HCT116 (cell line): ENCODE measurements around the gene EEFSEC. TPM values are rescaled to one million over a fixed set of nuclear protein-coding genes. Genes with fewer than 3 reads are reported as not detected.

ENCODE experiments used
- ATAC-seq: fragments of 200-7000 bp; cut with Tn5 transposase; 2 replicates; pipeline ENCODE4 v1.9.1; 2020; ENCODE audit warnings: mild to moderate bottlenecking, moderate library complexity
- BruUV-seq: library from RNA; stranded (reverse); fragments of 400-500 nt; replicated peaks from 2 replicates; lab custom pipeline; 2021; lab: Mats Ljungman, UMichigan
- CTCF ChIA-PET: fragments of 300-600 bp; sonication (Branson Sonifier 250); formaldehyde crosslinking; loops from one replicate; lab custom pipeline; 2021; ENCODE audit warnings: antibody characterized with exemption; lab: Charles Lee
- POLR2A ChIA-PET: fragments of 300-600, 350-600 bp; sonication (Branson Sonifier 250); formaldehyde crosslinking; loops from one replicate; lab custom pipeline; 2021; ENCODE audit warnings: antibody characterized with exemption; lab: Charles Lee
- RAD21 ChIA-PET, 2 experiments: fragments of 300-600 bp; sonication (Branson Sonifier 250); formaldehyde crosslinking; loops; one replicate each; lab custom pipeline; 2023; ENCODE audit warnings: low total read pairs in 2 of 2; ENCODE audit not compliant: uncharacterized antibody in 2 of 2, unreplicated experiment in 2 of 2, low non-redundant PET in 1 of 2; lab: Charles Lee
- DNase-seq: peaks from one replicate; pipeline ENCODE4 v3.0.0-alpha.2; 2010; ENCODE audit warnings: low read depth, low spot score
- H2AFZ ChIP-seq: fragments of 200-600 bp; shearing (Covaris generic), sonication (generic); 2 replicates; pipeline ENCODE4 v1.6.1; 2017; ENCODE audit warnings: low read depth, mixed run types, mixed read lengths, antibody characterized with exemption, low read length; ENCODE audit not compliant: poor library complexity, severe bottlenecking
- H3K27ac ChIP-seq: 2 replicates; pipeline ENCODE4 v1.5.1; 2012; ENCODE audit warnings: low read depth, low read length
- H3K27me3 ChIP-seq: fragments of 200-600 bp; sonication (generic); 2 replicates; pipeline ENCODE4 v1.6.1; 2016; ENCODE audit warnings: mixed run types, low read length, mixed read lengths; ENCODE audit not compliant: insufficient read depth
- H3K36me3 ChIP-seq, 2 experiments: fragments of 200-500 bp in 1 of 2; fragments of 200-600 bp in 1 of 2; sonication (Bioruptor generic) in 1 of 2; sonication (generic) in 1 of 2; 2 replicates each; pipeline versions ENCODE4 v1.5.1 to v1.6.1; 2014 to 2016; ENCODE audit warnings: low read length in 2 of 2, inconsistent platforms in 1 of 2, mixed read lengths in 1 of 2, mixed run types in 1 of 2; ENCODE audit not compliant: insufficient read depth in 2 of 2, control insufficient read depth in 1 of 2
- H3K4me1 ChIP-seq, 2 experiments: fragments of 200-600 bp in 1 of 2; sonication (generic) in 1 of 2; 2 replicates each; pipeline versions ENCODE4 v1.5.1 to v1.6.1; 2012 to 2017; ENCODE audit warnings: low read length in 2 of 2, inconsistent platforms in 1 of 2, mild to moderate bottlenecking in 1 of 2, mixed read lengths in 1 of 2, mixed run types in 1 of 2, moderate library complexity in 1 of 2; ENCODE audit not compliant: insufficient read depth in 2 of 2, control insufficient read depth in 1 of 2
- H3K4me2 ChIP-seq: fragments of 200-600 bp; sonication (generic); 2 replicates; pipeline ENCODE4 v1.6.1; 2017; ENCODE audit warnings: mixed run types, low read length, mixed read lengths
- H3K4me3 ChIP-seq, 2 experiments: fragments of 200-600 bp in 1 of 2; sonication (generic) in 1 of 2; replicated peaks in 1 of 2; 2 replicates each; pipeline ENCODE4 v1.5.1; 2011 to 2016; ENCODE audit warnings: low read length in 2 of 2, control low read depth in 1 of 2, low read depth in 1 of 2, mild to moderate bottlenecking in 1 of 2, mixed read lengths in 1 of 2, mixed run types in 1 of 2
- H3K79me2 ChIP-seq: fragments of 200-600 bp; sonication (generic); 2 replicates; pipeline ENCODE4 v1.6.1; 2017; ENCODE audit warnings: mild to moderate bottlenecking, mixed run types, low read length, moderate library complexity, mixed read lengths; ENCODE audit not compliant: insufficient read depth
- H3K9ac ChIP-seq: fragments of 200-600 bp; sonication (generic); 2 replicates; pipeline ENCODE4 v1.6.1; 2016; ENCODE audit warnings: low read length, mixed read lengths
- H3K9me2 ChIP-seq: fragments of 200-600 bp; sonication (generic), shearing (Covaris generic); 2 replicates; pipeline ENCODE4 v1.6.1; 2017; ENCODE audit warnings: mixed run types, mild to moderate bottlenecking, moderate library complexity; ENCODE audit not compliant: insufficient read depth
- H3K9me3 ChIP-seq, 2 experiments: fragments of 200-500 bp in 1 of 2; fragments of 200-600 bp in 1 of 2; sonication (Bioruptor generic) in 1 of 2; sonication (generic) in 1 of 2; 2 replicates each; pipeline ENCODE4 v1.6.1; 2014 to 2017; ENCODE audit warnings: low read length in 2 of 2, mixed read lengths in 2 of 2, inconsistent platforms in 1 of 2, low read depth in 1 of 2, mild to moderate bottlenecking in 1 of 2, mixed run types in 1 of 2, moderate library complexity in 1 of 2; ENCODE audit not compliant: control insufficient read depth in 1 of 2, insufficient read depth in 1 of 2
- H4K20me1 ChIP-seq: fragments of 200-600 bp; sonication (generic), shearing (Covaris generic); 2 replicates; pipeline ENCODE4 v1.6.1; 2017; ENCODE audit warnings: mixed run types, mild to moderate bottlenecking, moderate library complexity; ENCODE audit not compliant: insufficient read depth
- ATF3 ChIP-seq: IDR thresholded peaks from 2 replicates; pipeline ENCODE4 v1.6.1; 2012
- CBX3 ChIP-seq: IDR thresholded peaks from 2 replicates; pipeline ENCODE4 v1.6.1; 2012; ENCODE audit warnings: low read depth
- CEBPB ChIP-seq: IDR thresholded peaks from 2 replicates; pipeline ENCODE4 v1.6.1; 2012; ENCODE audit warnings: low read depth
- EGR1 ChIP-seq: IDR thresholded peaks from 2 replicates; pipeline ENCODE4 v1.6.1; 2012; ENCODE audit warnings: low read depth
- EZH2 ChIP-seq: fragments of 200-600 bp; sonication (generic); IDR thresholded peaks from 2 replicates; pipeline ENCODE4 v1.6.1; 2017; ENCODE audit warnings: antibody characterized with exemption, mixed run types
- FOSL1 ChIP-seq: IDR thresholded peaks from 2 replicates; pipeline ENCODE4 v1.6.1; 2012; ENCODE audit warnings: low read depth
- MAX ChIP-seq: IDR thresholded peaks from 2 replicates; pipeline ENCODE4 v1.6.1; 2012
- POLR2A ChIP-seq: IDR thresholded peaks from 2 replicates; pipeline ENCODE4 v1.7.0; 2011; ENCODE audit warnings: borderline replicate concordance; ENCODE audit not compliant: insufficient read depth, insufficient read length; ENCODE audit errors: extremely low read depth
- POLR2AphosphoS5 ChIP-seq: IDR thresholded peaks from 2 replicates; pipeline ENCODE4 v1.6.1; 2011; ENCODE audit warnings: mild to moderate bottlenecking, low read depth, low read length, moderate library complexity
- RAD21 ChIP-seq: IDR thresholded peaks from 2 replicates; pipeline ENCODE4 v1.6.1; 2012; ENCODE audit warnings: low read depth, mild to moderate bottlenecking
- REST ChIP-seq: IDR thresholded peaks from 2 replicates; pipeline ENCODE4 v1.6.1; 2012; ENCODE audit warnings: low read depth
- SP1 ChIP-seq: IDR thresholded peaks from 2 replicates; pipeline ENCODE4 v1.6.1; 2012; ENCODE audit warnings: low read depth
- SRF ChIP-seq: IDR thresholded peaks from 2 replicates; pipeline ENCODE4 v1.6.1; 2012; ENCODE audit warnings: low read depth
- TCF7L2 ChIP-seq: IDR thresholded peaks from 2 replicates; pipeline ENCODE4 v1.7.0; 2011; ENCODE audit warnings: borderline replicate concordance, inconsistent platforms; ENCODE audit not compliant: insufficient read depth, insufficient read length; ENCODE audit errors: extremely low read depth
- YY1 ChIP-seq: IDR thresholded peaks from 2 replicates; pipeline ENCODE4 v1.6.1; 2011; ENCODE audit warnings: low read length, low read depth, moderate library complexity, mild to moderate bottlenecking; ENCODE audit not compliant: insufficient replicate concordance; ENCODE audit errors: extremely low read depth
- ZFX ChIP-seq: fragments of 450-650 bp; IDR thresholded peaks from 2 replicates; pipeline ENCODE4 v1.6.1; 2017
- ZNF274 ChIP-seq: fragments of 200-500 bp; sonication (Bioruptor generic); IDR thresholded peaks from 2 replicates; pipeline ENCODE4 v1.6.1; 2014; ENCODE audit warnings: mild to moderate bottlenecking, low read depth, low read length, inconsistent platforms
- intact Hi-C: fragments of 100-400 bp; cut with micrococcal nuclease; formaldehyde crosslinking; loops from 2 replicates; pipeline ENCODE4 v1.10.0; 2022
- total RNA-seq: library from RNA; stranded (reverse); gene quantifications from one replicate; pipeline ENCODE4 v1.2.1, GENCODE V29; 2021; ENCODE audit not compliant: unreplicated experiment

Gene EEFSEC
- total RNA-seq, 1 experiment from 2014 or later, result 16.1 TPM

- H3K27me3 ChIP-seq, result no peaks in the 10 kb centered on the region
- no peak for DNase-seq
- no peak overlapping the region for H2AFZ ChIP-seq
- no peaks in the 10 kb centered on the region for H3K9me2 ChIP-seq
- H3K9ac ChIP-seq, result no peak overlapping the region
- BruUV-seq, result no TSS peak
- no peak overlapping the region for H3K4me3 ChIP-seq
- TF ChIP-seq SRF, result no peak
- no peak for TF ChIP-seq FOSL1
- no peak for TF ChIP-seq ZNF274
- H3K4me2 ChIP-seq, result no peak overlapping the region
- no peak overlapping the region for H3K27ac ChIP-seq
- H3K36me3 ChIP-seq, result no peaks in the 10 kb centered on the region; a peak in 1 of 4 replicates
- no peaks in the 10 kb centered on the region for H3K4me1 ChIP-seq
- H3K79me2 ChIP-seq, result no peaks in the 10 kb centered on the region
- H4K20me1 ChIP-seq, result no peaks in the 10 kb centered on the region
- RAD21 ChIA-PET, result no interaction called here
- intact Hi-C loops, result no loop called here
- H3K9me3 ChIP-seq, result peaks cover 0 to 3% of the 10 kb centered on the region in 2 experiments; a peak in 1 of 4 replicates
- ATAC-seq, result no peak
- CTCF ChIA-PET, result no interaction called here
- POLR2A ChIA-PET, result no interaction called here
Measured at GRCh38 chr3:128286691-128287090, 133.4 kb downstream of the EEFSEC start.

GRCh38 chr3:128287216-128287615 lies 133.9 kb downstream of the EEFSEC start:
- TF ChIP-seq CEBPB (no peak), POLR2A (no peak), POLR2AphosphoS5 (no peak), CBX3 (no peak), ZFX (no peak), YY1 (no peak), ZNF274 (no peak), EGR1 (no peak), SRF (no peak), RAD21 (no peak), MAX (no peak), REST (no peak), EZH2 (no peak), SP1 (no peak), ATF3 (no peak), TCF7L2 (no peak)
- POLR2A ChIA-PET, result no interaction called here
- no TSS peak for BruUV-seq
- Histone ChIP-seq H3K9ac (no peak overlapping the region), H4K20me1 (no peaks in the 10 kb centered on the region), H3K4me1 (no peaks in the 10 kb centered on the region), H2AFZ (no peak overlapping the region), H3K79me2 (no peaks in the 10 kb centered on the region), H3K4me3 (no peak overlapping the region), H3K27ac (no peak overlapping the region), H3K9me2 (no peaks in the 10 kb centered on the region), H3K9me3 (peaks cover 0 to 3% of the 10 kb centered on the region in 2 experiments; a peak in 1 of 4 replicates), H3K4me2 (no peak overlapping the region), H3K27me3 (no peaks in the 10 kb centered on the region), H3K36me3 (no peaks in the 10 kb centered on the region; a peak in 1 of 4 replicates)
- DNase-seq (no peak), ATAC-seq (no peak)
- CTCF ChIA-PET, result no interaction called here
- intact Hi-C loops, result no loop called here
- RAD21 ChIA-PET, result no interaction called here
